Measurements from ENCODE around the gene COG5.

The COG5 gene

GRCh38 chr7:107190090-107190489 lies 373.6 kb downstream of the COG5 start:
- no peak for TF ChIP-seq CTCF (IDR thresholded peaks at IDR 0.05; ENCODE audit: low read depth, low read length)
- H3K36me3 ChIP-seq = peaks cover 23% of the 10 kb centered on the region

GRCh38 chr7:107187774-107188173 lies 375.9 kb downstream of the COG5 start:
- TF ChIP-seq CTCF (IDR thresholded peaks at IDR 0.05; ENCODE audit: low read depth, low read length) = no peak
- Histone ChIP-seq H3K27ac (no peak overlapping the region), H3K9me3 (ENCODE audit: severe bottlenecking) (no peaks in the 10 kb centered on the region), H3K4me3 (ENCODE audit: low read depth, low read length) (no peak overlapping the region), H3K36me3 (peaks cover 27% of the 10 kb centered on the region), H3K27me3 (ENCODE audit: insufficient read depth, low read depth, severe bottlenecking) (no peaks in the 10 kb centered on the region)
- DNase-seq = no peak

More at GRCh38 chr7:107190090-107190489, 373.6 kb downstream of the COG5 start:
- H3K27me3 ChIP-seq (ENCODE audit: insufficient read depth, low read depth, severe bottlenecking) = no peaks in the 10 kb centered on the region
- no peak overlapping the region for H3K4me3 ChIP-seq (ENCODE audit: low read depth, low read length)
- no peaks in the 10 kb centered on the region for H3K9me3 ChIP-seq (ENCODE audit: severe bottlenecking)
- DNase-seq = no peak
- H3K27ac ChIP-seq = no peak overlapping the region

GRCh38 chr7:107186240-107186639 lies 377.5 kb downstream of the COG5 start:
- Histone ChIP-seq H3K4me3 (ENCODE audit: low read depth, low read length) (no peak overlapping the region), H3K9me3 (ENCODE audit: severe bottlenecking) (no peaks in the 10 kb centered on the region), H3K36me3 (peaks cover 33% of the 10 kb centered on the region), H3K27ac (no peak overlapping the region), H3K27me3 (ENCODE audit: insufficient read depth, low read depth, severe bottlenecking) (no peaks in the 10 kb centered on the region)
- DNase-seq = no peak
- TF ChIP-seq CTCF (IDR thresholded peaks at IDR 0.05; ENCODE audit: low read depth, low read length) = no peak

GRCh38 chr7:107185716-107186115 lies 378.0 kb downstream of the COG5 start:
- Histone ChIP-seq H3K36me3 (peaks cover 35% of the 10 kb centered on the region), H3K9me3 (ENCODE audit: severe bottlenecking) (no peaks in the 10 kb centered on the region), H3K4me3 (ENCODE audit: low read depth, low read length) (no peak overlapping the region), H3K27ac (no peak overlapping the region), H3K27me3 (ENCODE audit: insufficient read depth, low read depth, severe bottlenecking) (no peaks in the 10 kb centered on the region)
- TF ChIP-seq CTCF (IDR thresholded peaks at IDR 0.05; ENCODE audit: low read depth, low read length) = no peak
- no peak for DNase-seq

- no peak for TF ChIP-seq CTCF (IDR thresholded peaks at IDR 0.05; ENCODE audit: low read depth, low read length)
- no peak for DNase-seq
- Histone ChIP-seq H3K27me3 (ENCODE audit: insufficient read depth, low read depth, severe bottlenecking) (no peaks in the 10 kb centered on the region), H3K9me3 (ENCODE audit: severe bottlenecking) (no peaks in the 10 kb centered on the region), H3K36me3 (peaks cover 28% of the 10 kb centered on the region), H3K27ac (no peak overlapping the region), H3K4me3 (ENCODE audit: low read depth, low read length) (no peak overlapping the region)
Observed at GRCh38 chr7:107181172-107181571, 382.5 kb downstream of the COG5 start.

GRCh38 chr7:107180378-107180777 lies 383.3 kb downstream of the COG5 start:
- Histone ChIP-seq H3K36me3 (peaks cover 23% of the 10 kb centered on the region), H3K27me3 (ENCODE audit: insufficient read depth, low read depth, severe bottlenecking) (no peaks in the 10 kb centered on the region), H3K27ac (no peak overlapping the region), H3K9me3 (ENCODE audit: severe bottlenecking) (no peaks in the 10 kb centered on the region), H3K4me3 (ENCODE audit: low read depth, low read length) (no peak overlapping the region)
- no peak for TF ChIP-seq CTCF (IDR thresholded peaks at IDR 0.05; ENCODE audit: low read depth, low read length)
- no peak for DNase-seq

Measured in WERI-Rb-1 (cell line).